Spleen (tissue), 7 donors: ENCODE measurements around the gene DRD4.

ENCODE experiments used
- POLR2A ChIP-seq, 3 donors: fragments of 450-650 bp; IDR thresholded peaks; one replicate each; pipeline ENCODE4 v1.5.1; 2017; ENCODE audit warnings: antibody characterized with exemption in 3 of 3, mild to moderate bottlenecking in 1 of 3
- POLR2AphosphoS5 ChIP-seq, 3 donors: sonication (generic); formaldehyde crosslinking; IDR thresholded peaks; one replicate each; pipeline ENCODE4 v1.5.1; 2017; ENCODE audit warnings: antibody characterized with exemption in 3 of 3
- TF ChIP-seq, protein P1 (sequence below), 11 experiments: fragments of 200-600 bp in 7 of 11; fragments of 450-650 bp in 4 of 11; sonication (generic) in 4 of 11; IDR thresholded peaks in 8 of 11; conservative IDR thresholded peaks in 3 of 11; 1 replicate in 7 of 11; 2 replicates in 4 of 11; pipeline versions ENCODE4 v1.4.0 to v1.8.0; 2016 to 2021; ENCODE audit warnings: antibody characterized with exemption in 11 of 11, inconsistent platforms in 4 of 11, mild to moderate bottlenecking in 1 of 11
- donor health status: DM: no; HTN: no; CAD: no; lungs with moderate emphysema.
- donor health status: DM: no; HTN: no; CAD: no.
- donor health status: DM: no; HTN: no; CAD: no.

DNA sequence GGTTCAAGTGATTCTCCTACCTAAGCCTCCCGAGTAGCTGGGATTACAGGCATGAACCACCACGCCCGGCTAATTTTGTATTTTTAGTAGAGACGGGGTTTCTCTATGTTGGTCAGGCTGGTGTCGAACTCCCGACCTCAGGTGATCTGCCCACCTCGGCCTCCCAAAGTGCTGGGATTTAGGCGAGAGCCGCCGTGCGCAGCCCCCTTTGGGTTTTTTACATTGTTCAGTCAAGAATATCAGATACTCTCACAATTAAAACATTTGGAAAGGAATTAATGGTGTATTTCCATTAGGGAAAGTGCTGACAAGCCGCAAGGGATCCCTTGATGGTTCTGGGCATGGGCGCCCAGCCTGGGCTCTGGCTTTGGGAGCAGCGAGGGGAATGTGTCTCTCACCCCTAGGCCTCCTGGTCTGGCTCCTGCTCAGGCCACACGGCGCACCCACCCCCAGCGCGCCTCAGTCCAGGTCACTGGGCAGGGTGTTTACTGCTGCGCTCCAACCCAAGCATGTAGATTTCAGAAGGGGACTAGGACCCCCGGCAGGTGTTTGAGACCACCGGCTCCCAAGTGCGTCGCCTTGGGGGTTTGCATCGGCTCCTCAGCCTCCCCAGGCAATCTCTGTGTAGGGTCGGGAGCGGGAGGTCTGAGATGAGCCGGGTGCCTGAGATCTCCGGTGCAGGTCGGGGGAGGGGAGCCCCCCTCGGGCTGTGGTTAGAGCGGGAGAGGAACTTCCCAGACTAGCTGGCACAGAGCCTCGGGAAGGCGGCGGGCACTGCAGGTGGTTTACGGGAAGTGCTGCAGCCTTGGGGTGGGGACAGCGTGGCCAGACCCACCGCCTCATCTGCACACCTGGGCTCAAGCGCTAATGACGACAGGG lies 20.5 kb upstream of the DRD4 start:
- TF ChIP-seq POLR2AphosphoS5 (IDR thresholded peaks at IDR 0.05) (peak in 1 of 3 donors; percentile 63), POLR2A (IDR thresholded peaks at IDR 0.05) (no peak)
- TF ChIP-seq, protein P1, sequence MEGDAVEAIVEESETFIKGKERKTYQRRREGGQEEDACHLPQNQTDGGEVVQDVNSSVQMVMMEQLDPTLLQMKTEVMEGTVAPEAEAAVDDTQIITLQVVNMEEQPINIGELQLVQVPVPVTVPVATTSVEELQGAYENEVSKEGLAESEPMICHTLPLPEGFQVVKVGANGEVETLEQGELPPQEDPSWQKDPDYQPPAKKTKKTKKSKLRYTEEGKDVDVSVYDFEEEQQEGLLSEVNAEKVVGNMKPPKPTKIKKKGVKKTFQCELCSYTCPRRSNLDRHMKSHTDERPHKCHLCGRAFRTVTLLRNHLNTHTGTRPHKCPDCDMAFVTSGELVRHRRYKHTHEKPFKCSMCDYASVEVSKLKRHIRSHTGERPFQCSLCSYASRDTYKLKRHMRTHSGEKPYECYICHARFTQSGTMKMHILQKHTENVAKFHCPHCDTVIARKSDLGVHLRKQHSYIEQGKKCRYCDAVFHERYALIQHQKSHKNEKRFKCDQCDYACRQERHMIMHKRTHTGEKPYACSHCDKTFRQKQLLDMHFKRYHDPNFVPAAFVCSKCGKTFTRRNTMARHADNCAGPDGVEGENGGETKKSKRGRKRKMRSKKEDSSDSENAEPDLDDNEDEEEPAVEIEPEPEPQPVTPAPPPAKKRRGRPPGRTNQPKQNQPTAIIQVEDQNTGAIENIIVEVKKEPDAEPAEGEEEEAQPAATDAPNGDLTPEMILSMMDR (IDR thresholded peaks at IDR 0.05 in 8 of 11, conservative IDR thresholded peaks at IDR 0.05 in 3 of 11), result no peak
